GM12865 (cell line): ENCODE data around the gene KLF7.

ENCODE experiments used
- DNase-seq: peaks from one replicate; pipeline ENCODE4 v3.0.0; 2010; ENCODE audit warnings: low read depth
- H3K4me3 ChIP-seq: 2 replicates; pipeline ENCODE4 v1.5.1; 2011; ENCODE audit warnings: mild to moderate bottlenecking, low read depth, low read length, control low read depth
- TF ChIP-seq, protein P1 (sequence below): IDR thresholded peaks from 2 replicates; pipeline ENCODE4 v1.5.1; 2011; ENCODE audit warnings: low read length, control low read depth, low read depth, inconsistent platforms; ENCODE audit not compliant: insufficient read depth; ENCODE audit errors: missing control alignments

Gene KLF7

DNA sequence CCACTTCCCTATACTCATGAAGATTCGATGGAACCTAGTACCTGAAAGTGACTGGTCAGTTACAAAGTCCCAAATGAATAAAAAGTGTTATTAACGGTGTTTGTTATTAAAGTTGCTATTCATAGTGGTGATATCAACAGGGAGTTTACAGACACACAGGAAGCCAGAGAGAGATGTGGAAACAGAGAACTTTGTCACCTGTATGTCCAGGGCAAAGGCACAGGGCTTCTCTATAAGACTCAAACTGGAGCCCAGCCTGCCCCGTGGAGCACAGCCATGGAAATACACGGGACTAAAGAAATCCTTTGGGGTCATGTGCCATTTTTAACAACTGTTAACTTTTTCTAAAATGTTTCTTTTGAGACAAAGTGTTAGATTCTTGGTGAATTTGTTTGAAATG, 68.5 kb downstream of the KLF7 start:
- TF ChIP-seq, protein P1, sequence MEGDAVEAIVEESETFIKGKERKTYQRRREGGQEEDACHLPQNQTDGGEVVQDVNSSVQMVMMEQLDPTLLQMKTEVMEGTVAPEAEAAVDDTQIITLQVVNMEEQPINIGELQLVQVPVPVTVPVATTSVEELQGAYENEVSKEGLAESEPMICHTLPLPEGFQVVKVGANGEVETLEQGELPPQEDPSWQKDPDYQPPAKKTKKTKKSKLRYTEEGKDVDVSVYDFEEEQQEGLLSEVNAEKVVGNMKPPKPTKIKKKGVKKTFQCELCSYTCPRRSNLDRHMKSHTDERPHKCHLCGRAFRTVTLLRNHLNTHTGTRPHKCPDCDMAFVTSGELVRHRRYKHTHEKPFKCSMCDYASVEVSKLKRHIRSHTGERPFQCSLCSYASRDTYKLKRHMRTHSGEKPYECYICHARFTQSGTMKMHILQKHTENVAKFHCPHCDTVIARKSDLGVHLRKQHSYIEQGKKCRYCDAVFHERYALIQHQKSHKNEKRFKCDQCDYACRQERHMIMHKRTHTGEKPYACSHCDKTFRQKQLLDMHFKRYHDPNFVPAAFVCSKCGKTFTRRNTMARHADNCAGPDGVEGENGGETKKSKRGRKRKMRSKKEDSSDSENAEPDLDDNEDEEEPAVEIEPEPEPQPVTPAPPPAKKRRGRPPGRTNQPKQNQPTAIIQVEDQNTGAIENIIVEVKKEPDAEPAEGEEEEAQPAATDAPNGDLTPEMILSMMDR: no peak

DNA sequence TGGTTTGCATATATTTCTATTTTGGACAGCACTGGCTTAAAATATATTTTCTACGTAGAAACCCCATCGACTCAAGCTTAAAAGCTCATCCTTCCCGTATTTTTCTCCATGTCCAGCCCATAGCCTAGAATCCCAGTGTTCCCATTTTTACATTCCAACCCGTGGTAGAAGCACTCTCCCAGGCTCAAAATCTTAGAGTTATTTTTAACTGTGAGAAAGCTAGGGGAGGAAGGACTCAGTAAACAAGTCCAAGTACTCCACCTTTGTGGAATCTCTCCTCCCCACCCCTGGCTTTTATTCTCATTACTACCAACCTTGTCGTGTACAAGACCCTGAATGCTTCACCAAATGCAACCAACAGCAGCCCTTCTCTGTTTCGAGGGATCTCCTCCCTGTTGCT, 69.8 kb downstream of the KLF7 start:
- no peak for DNase-seq
- H3K4me3 ChIP-seq: no peak overlapping the region
- TF ChIP-seq, protein P1: no peak

More for the DNA sequence above, 68.5 kb downstream of the KLF7 start:
- no peak for DNase-seq
- no peak overlapping the region for H3K4me3 ChIP-seq

DNA sequence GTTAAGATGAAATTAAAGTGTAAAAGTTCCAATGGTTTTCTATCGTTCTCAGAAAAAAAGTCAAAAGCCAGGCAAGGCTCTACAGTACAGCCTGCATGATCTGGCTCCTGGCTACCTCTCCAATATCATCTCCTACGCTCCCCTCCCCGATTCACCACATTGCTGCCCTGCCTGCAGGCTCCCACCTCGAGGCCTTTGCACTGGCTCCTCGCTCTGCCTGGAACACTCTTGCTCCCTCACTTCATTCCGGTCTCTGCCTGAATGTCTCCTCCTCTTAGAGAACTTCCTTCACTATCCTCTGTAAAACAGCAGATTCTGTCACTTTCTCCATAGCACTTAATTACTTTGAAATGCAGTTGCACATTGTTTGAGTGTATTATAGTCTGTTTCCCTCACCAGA, 72.5 kb downstream of the KLF7 start:
- DNase-seq: no peak
- no peak overlapping the region for H3K4me3 ChIP-seq
- TF ChIP-seq, protein P1: no peak

DNA sequence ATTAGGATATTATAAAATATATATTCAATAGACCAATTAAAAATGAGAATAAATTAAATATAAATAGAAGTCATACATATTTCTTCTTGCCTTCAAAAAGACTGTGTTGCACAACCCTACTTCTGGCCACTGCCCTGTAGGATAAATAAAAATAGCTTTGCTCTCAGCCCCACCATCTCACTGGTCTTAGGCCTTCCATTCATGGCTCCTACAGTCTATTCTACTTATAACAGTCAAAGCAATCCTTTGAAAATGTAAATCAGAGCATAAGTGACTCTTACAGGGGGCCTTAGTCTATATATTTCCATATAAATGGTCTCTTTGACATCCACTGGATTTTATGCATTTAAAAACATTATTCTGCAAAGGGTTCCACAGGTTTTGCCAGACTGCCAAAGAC, 72.9 kb downstream of the KLF7 start:
- TF ChIP-seq, protein P1: no peak

DNA sequence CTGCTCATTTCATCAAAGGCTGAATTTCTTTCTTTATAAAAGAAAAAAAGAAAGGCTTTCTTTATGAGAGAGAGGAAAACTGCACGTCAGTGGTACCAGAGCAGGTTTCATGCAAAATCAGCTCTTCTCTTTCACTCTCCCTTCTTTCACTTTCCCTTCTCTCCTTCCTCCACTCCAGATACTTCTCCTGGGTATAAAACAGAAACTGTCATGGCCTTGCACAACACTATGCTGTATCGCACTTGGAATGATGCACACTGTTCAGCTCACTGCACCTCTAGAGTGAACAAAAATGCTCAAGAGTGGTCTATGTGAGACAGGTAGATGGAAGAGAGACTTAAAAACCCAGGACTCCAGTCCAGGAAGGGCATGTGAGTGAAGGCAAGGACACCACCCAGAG, 73.8 kb downstream of the KLF7 start:
- TF ChIP-seq, protein P1: no peak
- no peak for DNase-seq
- no peak overlapping the region for H3K4me3 ChIP-seq

More for the DNA sequence above, 72.9 kb downstream of the KLF7 start:
- H3K4me3 ChIP-seq: no peak overlapping the region
- DNase-seq: no peak

DNA sequence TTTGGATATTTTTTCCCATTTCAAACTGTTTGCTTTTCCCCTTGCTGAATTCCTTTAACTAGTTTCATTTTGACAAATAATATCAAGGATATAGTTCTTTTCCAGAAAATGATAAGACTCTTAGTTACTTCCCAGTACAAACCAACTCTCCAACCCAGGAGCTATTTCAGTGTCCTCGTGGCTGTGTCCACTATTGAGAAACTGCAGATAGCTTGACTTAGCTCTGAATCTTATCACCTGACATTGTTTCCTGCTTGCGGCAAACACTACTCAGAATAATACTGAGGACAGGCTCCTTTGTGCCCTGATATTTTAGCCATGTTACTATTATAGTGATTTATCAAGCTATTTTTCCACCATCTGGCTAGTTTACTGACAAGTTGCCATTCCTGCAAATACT, 74.6 kb downstream of the KLF7 start:
- no peak for DNase-seq
- TF ChIP-seq, protein P1: no peak
- no peak overlapping the region for H3K4me3 ChIP-seq

DNA sequence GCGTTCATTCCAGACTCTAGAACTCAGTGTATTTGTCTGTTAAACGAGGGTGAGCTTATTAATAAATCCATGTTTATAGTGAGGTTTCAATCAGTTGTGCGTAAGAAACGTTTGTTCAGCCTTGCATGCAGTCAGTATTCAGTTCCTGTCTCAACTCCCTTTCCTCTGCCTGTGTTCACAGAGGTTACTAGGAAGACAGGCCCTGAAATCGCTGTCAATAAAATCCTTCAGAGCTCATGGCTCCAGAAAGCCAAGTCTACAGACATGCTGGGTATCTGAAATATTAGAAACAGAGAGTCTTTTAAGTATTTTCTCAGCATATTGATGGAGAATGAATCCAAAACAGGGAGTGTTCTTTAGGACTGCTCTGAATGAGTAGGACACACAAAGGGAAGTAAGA, 75.4 kb downstream of the KLF7 start:
- TF ChIP-seq, protein P1: no peak
- DNase-seq: no peak
- H3K4me3 ChIP-seq: no peak overlapping the region
